ENCODE data around the gene PRG3. TPM values are rescaled to one million over a fixed set of nuclear protein-coding genes. Genes with fewer than 3 reads are reported as not detected.

The PRG3 gene
- total and polyA plus RNA-seq, 8 donors = 0.43 to 1.0 (median 0.76) TPM; not detected in 2

- TF ChIP-seq, protein P1, sequence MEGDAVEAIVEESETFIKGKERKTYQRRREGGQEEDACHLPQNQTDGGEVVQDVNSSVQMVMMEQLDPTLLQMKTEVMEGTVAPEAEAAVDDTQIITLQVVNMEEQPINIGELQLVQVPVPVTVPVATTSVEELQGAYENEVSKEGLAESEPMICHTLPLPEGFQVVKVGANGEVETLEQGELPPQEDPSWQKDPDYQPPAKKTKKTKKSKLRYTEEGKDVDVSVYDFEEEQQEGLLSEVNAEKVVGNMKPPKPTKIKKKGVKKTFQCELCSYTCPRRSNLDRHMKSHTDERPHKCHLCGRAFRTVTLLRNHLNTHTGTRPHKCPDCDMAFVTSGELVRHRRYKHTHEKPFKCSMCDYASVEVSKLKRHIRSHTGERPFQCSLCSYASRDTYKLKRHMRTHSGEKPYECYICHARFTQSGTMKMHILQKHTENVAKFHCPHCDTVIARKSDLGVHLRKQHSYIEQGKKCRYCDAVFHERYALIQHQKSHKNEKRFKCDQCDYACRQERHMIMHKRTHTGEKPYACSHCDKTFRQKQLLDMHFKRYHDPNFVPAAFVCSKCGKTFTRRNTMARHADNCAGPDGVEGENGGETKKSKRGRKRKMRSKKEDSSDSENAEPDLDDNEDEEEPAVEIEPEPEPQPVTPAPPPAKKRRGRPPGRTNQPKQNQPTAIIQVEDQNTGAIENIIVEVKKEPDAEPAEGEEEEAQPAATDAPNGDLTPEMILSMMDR (IDR thresholded peaks at IDR 0.05) = peak; percentile 83 to 94
- H3K4me1 ChIP-seq = peaks cover 0 to 16% of the 10 kb centered on the region in 2 donors
- ATAC-seq (peak; percentile 92), DNase-seq (peak in 2 of 4 donors; percentile 57 to 65)
- no peak overlapping the region for H3K27ac ChIP-seq
- H3K27me3 ChIP-seq = no peaks in the 10 kb centered on the region
- intact Hi-C loops (cut with DNase I) = loop anchor here in 1 of 2 donors (5.0 kb wide), 1 partner anchor 137 kb away; no protein-coding TSS in a partner anchor
- no peaks in the 10 kb centered on the region for H3K9me3 ChIP-seq
- H3K36me3 ChIP-seq = no peaks in the 10 kb centered on the region
- H3K4me3 ChIP-seq = no peak overlapping the region
Observed at GRCh38 chr11:57345555-57346211, 35.3 kb downstream of the PRG3 start.

DNA sequence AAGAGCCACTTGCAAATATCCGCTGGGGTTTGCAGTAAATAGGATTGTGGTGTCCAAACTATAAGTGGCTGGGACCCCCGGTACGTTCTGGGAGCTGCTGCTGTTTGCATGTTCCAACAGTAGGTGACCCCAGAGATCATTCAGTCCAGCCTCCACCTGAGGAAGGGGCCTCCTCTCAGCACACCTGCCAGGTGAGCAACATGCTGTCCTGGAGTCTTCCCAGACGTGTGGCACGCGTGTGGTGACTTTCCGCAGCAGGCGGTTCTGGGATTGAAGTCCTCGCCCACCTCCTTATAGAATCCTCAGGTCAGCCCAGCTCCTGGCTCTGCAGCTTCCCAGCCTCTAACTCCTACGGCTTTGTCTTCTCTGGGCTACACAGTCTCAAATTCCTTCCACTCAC is 36.1 kb downstream of the PRG3 start:
- Histone ChIP-seq H3K4me3 (no peak overlapping the region), H3K36me3 (no peaks in the 10 kb centered on the region), H3K27ac (no peak overlapping the region), H3K27me3 (no peaks in the 10 kb centered on the region), H3K9me3 (no peaks in the 10 kb centered on the region), H3K4me1 (peaks cover 0 to 11% of the 10 kb centered on the region in 2 donors)
- intact Hi-C loops (cut with DNase I) = loop anchor here in 1 of 2 donors (5.0 kb wide), 1 partner anchor 137 kb away; no protein-coding TSS in a partner anchor
- TF ChIP-seq, protein P1 (IDR thresholded peaks at IDR 0.05) = no peak
- DNase-seq (no peak), ATAC-seq (no peak)

GRCh38 chr11:57343825-57344224 is 37.1 kb downstream of the PRG3 start:
- Histone ChIP-seq H3K36me3 (no peaks in the 10 kb centered on the region), H3K4me3 (no peak overlapping the region), H3K27me3 (no peaks in the 10 kb centered on the region), H3K4me1 (peaks cover 0 to 9% of the 10 kb centered on the region in 2 donors), H3K27ac (no peak overlapping the region), H3K9me3 (no peaks in the 10 kb centered on the region)
- no peak for DNase-seq
- intact Hi-C loops (cut with DNase I) = no loop called here
- TF ChIP-seq, protein P1 (IDR thresholded peaks at IDR 0.05) = no peak
- ATAC-seq = no peak

DNA sequence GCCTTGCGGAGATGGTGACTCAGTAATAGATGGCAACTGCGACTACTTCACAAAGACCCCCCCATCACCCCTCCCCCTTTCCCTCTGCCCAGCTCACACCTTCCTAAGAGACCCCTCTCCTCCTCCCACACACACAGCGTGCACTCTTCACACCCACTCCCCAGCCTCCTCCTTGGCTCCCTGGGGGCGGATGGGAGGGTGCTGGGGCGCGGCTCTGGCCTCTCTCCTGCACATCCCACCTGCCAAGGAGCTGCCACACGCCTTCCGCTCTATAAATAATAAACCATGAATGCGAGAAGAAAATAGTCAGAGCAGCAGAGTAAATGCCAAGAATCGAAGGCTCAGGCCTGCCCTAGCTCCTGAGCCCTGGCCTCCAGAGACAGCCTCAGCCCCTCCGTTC is 38.2 kb downstream of the PRG3 start:
- no peak for ATAC-seq
- intact Hi-C loops (cut with DNase I) = no loop called here

DNA sequence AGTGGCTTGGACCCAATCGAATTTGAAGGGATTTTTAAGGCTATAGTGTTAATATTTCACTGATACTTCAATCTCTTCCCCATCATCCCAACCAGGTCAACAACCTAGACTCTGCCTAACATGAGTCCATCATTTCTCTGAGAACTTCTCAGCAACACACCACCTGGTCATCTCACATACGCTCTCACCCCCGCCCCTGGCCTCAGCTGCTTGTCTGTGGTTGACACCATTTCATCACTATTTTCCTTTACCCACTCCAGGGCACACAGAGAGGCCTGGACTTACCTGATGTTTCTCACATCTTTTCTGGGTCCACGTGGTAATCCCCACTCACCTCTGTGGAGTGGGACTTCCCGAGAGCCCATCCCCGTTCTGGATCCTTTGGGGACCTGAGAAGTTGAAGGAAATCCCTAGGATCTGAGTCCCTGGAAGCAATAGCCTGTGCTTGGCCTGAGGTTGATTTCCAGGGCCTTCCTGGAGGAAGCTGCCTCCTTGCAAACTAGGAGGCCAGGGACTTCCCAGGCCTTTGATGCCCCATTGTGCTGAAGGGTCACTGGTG is 39.6 kb downstream of the PRG3 start:
- DNase-seq (no peak), ATAC-seq (no peak)
- Histone ChIP-seq H3K4me1 (peaks cover 0 to 10% of the 10 kb centered on the region in 2 donors), H3K4me3 (no peak overlapping the region), H3K9me3 (no peaks in the 10 kb centered on the region), H3K27me3 (no peaks in the 10 kb centered on the region), H3K36me3 (no peaks in the 10 kb centered on the region), H3K27ac (no peak overlapping the region)
- intact Hi-C loops (cut with DNase I) = no loop called here
- TF ChIP-seq, protein P1 (IDR thresholded peaks at IDR 0.05) = no peak

More for the DNA sequence above, 38.2 kb downstream of the PRG3 start:
- Histone ChIP-seq H3K9me3 (no peaks in the 10 kb centered on the region), H3K27me3 (no peaks in the 10 kb centered on the region), H3K4me3 (no peak overlapping the region), H3K27ac (no peak overlapping the region), H3K36me3 (no peaks in the 10 kb centered on the region), H3K4me1 (peaks cover 0 to 9% of the 10 kb centered on the region in 2 donors)
- TF ChIP-seq, protein P1 (IDR thresholded peaks at IDR 0.05) = no peak
- DNase-seq = no peak
